Measurements from ENCODE around the gene SEMA3A. TPM values are rescaled to one million over a fixed set of nuclear protein-coding genes. Genes with fewer than 3 reads are reported as not detected.

SEMA3A gene
- total RNA-seq, 4 donors from 2014 or later = 0.15 to 4.6 (median 0.69) TPM

- WGBS, 2 donors = 11 to 19% methylated on average over 1 of the region's 1 CpG
Observed at GRCh38 chr7:84232646-84233045, 38.1 kb upstream of the SEMA3A start.

GRCh38 chr7:84231157-84231556, 36.6 kb upstream of the SEMA3A start:
- H3K4me3 ChIP-seq = no peak overlapping the region
- no peaks in the 10 kb centered on the region for H3K9me3 ChIP-seq
- peak overlapping the region in 1 of 4 donors; percentile 32 for H3K27ac ChIP-seq
- TF ChIP-seq CTCF (IDR thresholded peaks at IDR 0.05) = no peak
- TF ChIP-seq POLR2A (IDR thresholded peaks at IDR 0.05) = no peak
- H3K27me3 ChIP-seq = no peaks in the 10 kb centered on the region
- no peaks in the 10 kb centered on the region for H3K36me3 ChIP-seq
- no peaks in the 10 kb centered on the region for H3K4me1 ChIP-seq
- intact Hi-C loops (cut with DNase I) = no loop called here
- no peak for DNase-seq

More at GRCh38 chr7:84232646-84233045, 38.1 kb upstream of the SEMA3A start:
- TF ChIP-seq POLR2A (IDR thresholded peaks at IDR 0.05) = no peak
- TF ChIP-seq CTCF (IDR thresholded peaks at IDR 0.05) = no peak
- Histone ChIP-seq H3K27ac (no peak overlapping the region), H3K36me3 (no peaks in the 10 kb centered on the region), H3K27me3 (no peaks in the 10 kb centered on the region), H3K4me1 (no peaks in the 10 kb centered on the region), H3K9me3 (no peaks in the 10 kb centered on the region), H3K4me3 (no peak overlapping the region)
- no peak for DNase-seq
- intact Hi-C loops (cut with DNase I) = no loop called here

- no peaks in the 10 kb centered on the region for H3K36me3 ChIP-seq
- H3K27ac ChIP-seq = no peak overlapping the region
- H3K4me1 ChIP-seq = no peaks in the 10 kb centered on the region
- no peak for TF ChIP-seq POLR2A (IDR thresholded peaks at IDR 0.05)
- TF ChIP-seq CTCF (IDR thresholded peaks at IDR 0.05) = no peak
- H3K9me3 ChIP-seq = no peaks in the 10 kb centered on the region
- H3K27me3 ChIP-seq = no peaks in the 10 kb centered on the region
- no peak overlapping the region for H3K4me3 ChIP-seq
- 75 to 79% methylated on average over 3 of the region's 3 CpGs for WGBS, 2 donors
- intact Hi-C loops (cut with DNase I) = no loop called here
- DNase-seq = no peak
Observed at GRCh38 chr7:84230491-84230890, 35.9 kb upstream of the SEMA3A start.

GRCh38 chr7:84228526-84228925, 33.9 kb upstream of the SEMA3A start:
- Histone ChIP-seq H3K27me3 (no peaks in the 10 kb centered on the region), H3K27ac (no peak overlapping the region), H3K4me1 (no peaks in the 10 kb centered on the region), H3K9me3 (no peaks in the 10 kb centered on the region), H3K36me3 (no peaks in the 10 kb centered on the region), H3K4me3 (no peak overlapping the region)
- intact Hi-C loops (cut with DNase I) = no loop called here
- DNase-seq = no peak
- 53 to 64% methylated on average over 2 of the region's 2 CpGs for WGBS, 2 donors
- TF ChIP-seq POLR2A (IDR thresholded peaks at IDR 0.05) = no peak
- no peak for TF ChIP-seq CTCF (IDR thresholded peaks at IDR 0.05)

- no peak overlapping the region for H3K4me3 ChIP-seq
- no peaks in the 10 kb centered on the region for H3K9me3 ChIP-seq
- H3K4me1 ChIP-seq = no peaks in the 10 kb centered on the region
- DNase-seq = no peak
- WGBS, 2 donors = 70 to 81% methylated on average over 2 of the region's 2 CpGs
- H3K27ac ChIP-seq = no peak overlapping the region
- H3K27me3 ChIP-seq = no peaks in the 10 kb centered on the region
- TF ChIP-seq CTCF (IDR thresholded peaks at IDR 0.05) (no peak), POLR2A (IDR thresholded peaks at IDR 0.05) (no peak)
- H3K36me3 ChIP-seq = no peaks in the 10 kb centered on the region
- intact Hi-C loops (cut with DNase I) = no loop called here
Observed at GRCh38 chr7:84226759-84227158, 32.2 kb upstream of the SEMA3A start.

Data from esophagus squamous epithelium (tissue), 5 donors.